HG03520 (cell line): Measurements from ENCODE around the gene KRTAP10-5.
"Not testable (repeated sequence)": the region's sequence is repeated elsewhere in the genome, so short reads cannot be mapped to it uniquely, and the experiment has no call there.

Experiments used
- ATAC-seq: cut with Tn5 transposase; IDR thresholded peaks from one replicate; pipeline ENCODE4 v1.9.1; 2021; ENCODE audit warnings: mild to moderate bottlenecking, moderate library complexity; ENCODE audit not compliant: unreplicated experiment

Gene KRTAP10-5

DNA sequence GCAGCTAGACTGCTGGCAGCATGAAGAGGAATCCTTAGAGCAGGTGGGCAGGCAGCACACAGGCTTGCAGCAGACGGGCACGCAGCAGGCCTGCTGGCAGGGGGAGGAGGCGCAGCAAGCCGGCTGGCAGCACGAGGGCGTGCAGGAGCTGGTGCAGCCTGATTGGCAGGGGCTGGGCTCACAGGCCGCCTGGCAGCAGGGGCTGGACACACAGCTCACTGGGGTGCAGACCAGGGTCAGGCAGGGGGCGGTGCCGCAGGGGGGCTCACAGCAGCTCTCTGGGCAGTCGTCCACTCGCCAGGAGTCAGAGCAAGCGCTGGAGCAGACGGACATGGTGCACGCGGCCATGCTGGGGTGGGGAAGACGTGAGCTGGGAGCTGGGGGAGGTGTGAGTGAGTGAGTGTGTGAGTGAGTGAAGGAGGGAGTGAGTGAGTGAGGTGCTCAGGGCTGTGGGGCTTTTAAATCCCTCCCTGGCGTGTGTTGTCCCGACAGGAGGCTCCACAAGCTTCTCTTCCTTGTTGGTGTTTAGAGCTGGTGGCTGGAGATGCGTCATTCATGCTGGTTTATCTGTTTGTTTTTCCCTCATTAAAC is at the start of gene KRTAP10-5:
KRTAP10-5 (minus strand) TSS at position 374 of the 591 bp plus-strand sequence; CDS start at position 348, 26 bp downstream.
- ATAC-seq, result not testable (repeated sequence)

DNA sequence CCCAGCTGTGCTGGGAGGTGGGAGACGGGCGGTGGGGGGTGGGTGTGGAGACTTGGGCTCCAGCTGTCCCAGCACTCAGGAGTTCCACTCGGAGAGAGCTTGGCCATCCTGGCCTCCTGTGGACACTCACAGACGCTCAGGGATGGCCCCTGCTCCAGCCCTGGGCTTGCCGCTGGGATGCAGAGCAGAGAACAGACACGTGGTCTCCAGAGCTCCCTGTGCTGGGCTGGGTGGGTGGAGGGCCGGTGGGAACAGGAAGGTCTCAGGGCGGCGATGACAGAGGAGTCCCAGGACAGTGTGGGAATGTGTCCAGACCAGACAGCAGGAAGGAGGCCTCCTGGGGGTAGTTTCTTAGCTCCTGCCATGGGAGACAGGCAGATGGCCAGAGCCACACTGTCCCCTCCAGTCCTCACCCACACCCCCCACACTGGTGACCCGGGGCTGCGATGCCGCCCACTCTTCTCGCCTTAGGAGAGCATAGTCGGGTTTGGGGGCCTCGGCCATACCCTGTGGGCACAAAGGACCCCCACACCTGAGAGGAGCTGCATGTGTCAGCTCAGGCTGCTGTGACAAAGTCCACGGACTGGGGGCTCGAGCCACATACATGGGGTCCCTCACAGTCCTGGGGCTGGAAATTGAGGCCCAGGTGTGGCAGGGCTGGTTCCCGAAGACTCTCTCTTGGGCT is 48.4 kb upstream of the KRTAP10-5 start:
- no peak for ATAC-seq

DNA sequence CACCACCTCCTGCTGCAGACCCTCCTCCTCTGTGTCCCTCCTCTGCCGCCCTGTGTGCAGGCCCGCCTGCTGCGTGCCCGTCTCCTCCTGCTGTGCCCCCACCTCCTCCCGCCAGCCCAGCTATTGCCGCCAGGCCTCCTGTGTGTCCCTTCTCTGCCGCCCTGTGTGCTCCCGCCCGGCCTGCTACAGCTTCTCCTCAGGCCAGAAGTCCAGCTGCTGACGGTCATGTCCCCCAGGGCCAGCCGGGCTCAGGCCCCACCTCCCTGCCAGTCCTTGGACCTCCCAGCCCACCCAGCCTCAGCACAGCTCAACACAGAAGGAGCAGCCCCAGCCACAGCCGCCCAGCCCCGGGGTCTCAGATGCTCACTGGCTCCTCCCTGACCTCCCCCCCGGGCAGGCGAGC is 47.4 kb upstream of the KRTAP10-5 start:
- not testable (repeated sequence) for ATAC-seq

- ATAC-seq, result not testable (repeated sequence)
Observed at GRCh38 chr21:44627181-44627822, 46.9 kb upstream of the KRTAP10-5 start.

DNA sequence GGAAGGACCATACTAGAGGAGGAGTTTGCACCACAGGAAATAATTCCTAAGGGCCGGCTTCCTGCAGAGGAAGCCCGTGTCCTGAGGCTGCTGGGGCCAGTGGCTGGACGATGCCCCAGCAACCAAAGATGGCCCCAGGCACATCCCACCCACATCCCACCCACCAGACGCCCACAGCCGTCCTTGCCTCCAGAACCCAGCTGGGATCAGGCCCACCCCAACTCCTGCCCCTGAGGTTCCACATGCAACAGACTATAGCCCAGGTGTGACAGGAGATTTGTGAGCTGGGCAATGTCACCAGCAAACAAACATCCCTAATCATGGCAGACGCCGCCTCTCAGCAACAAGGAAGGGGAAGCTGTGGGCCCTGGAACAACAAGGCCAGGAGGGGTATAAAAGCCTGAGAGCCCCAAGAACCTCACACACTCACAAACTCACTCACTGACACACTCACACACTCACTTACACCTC is 46.3 kb upstream of the KRTAP10-5 start, which contains the start of gene KRTAP10-9:
KRTAP10-9 (plus strand) TSS at position 421 of the 471 bp plus-strand sequence. CDS start 79 bp downstream, outside the sequence.
- no peak for ATAC-seq

DNA sequence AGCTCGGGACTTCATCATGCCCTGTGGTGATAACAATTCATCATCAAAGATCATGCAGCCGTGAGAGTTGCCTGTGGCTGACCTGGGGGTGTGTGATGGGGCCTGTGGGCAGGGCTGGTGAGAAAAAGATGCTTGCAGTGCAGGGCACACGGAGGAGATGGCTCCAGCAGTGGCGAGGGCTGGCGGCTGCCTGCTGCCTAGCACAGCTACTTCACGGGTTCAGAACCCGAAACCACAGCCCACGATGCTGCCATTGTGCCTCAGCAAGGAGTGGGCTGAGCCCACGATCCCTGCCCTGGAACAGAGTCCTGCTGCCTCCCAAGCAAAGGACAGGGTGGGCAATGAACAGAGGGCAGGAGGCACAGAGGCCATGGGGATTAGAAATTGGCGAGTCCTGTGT is 45.9 kb upstream of the KRTAP10-5 start:
- no peak for ATAC-seq

- no peak for ATAC-seq
Observed at GRCh38 chr21:44625756-44626155, 45.4 kb upstream of the KRTAP10-5 start.

GRCh38 chr21:44623575-44623974 is 43.2 kb upstream of the KRTAP10-5 start:
- ATAC-seq, result no peak

- no peak for ATAC-seq
Observed at GRCh38 chr21:44619886-44620285, 39.5 kb upstream of the KRTAP10-5 start.

DNA sequence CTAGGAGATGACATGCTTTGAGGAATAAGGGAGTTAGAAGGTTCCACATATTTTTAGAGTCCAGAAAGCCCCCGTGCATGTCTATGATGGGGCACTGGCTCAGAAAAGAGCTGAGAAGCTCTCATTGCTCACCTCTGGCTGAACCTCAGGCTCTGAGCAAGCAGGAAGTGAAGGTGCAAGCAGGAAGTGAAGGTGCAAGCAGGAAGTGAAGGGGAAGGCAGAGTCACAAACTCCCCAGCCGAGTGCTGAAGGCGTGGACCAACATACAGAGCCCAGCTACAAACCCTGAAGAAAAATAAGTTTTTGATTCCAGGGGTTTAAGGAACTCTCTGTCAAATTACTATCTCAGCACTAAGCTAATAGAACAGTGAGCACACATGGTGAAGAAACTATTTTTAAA is 38.5 kb upstream of the KRTAP10-5 start:
- ATAC-seq, result no peak

DNA sequence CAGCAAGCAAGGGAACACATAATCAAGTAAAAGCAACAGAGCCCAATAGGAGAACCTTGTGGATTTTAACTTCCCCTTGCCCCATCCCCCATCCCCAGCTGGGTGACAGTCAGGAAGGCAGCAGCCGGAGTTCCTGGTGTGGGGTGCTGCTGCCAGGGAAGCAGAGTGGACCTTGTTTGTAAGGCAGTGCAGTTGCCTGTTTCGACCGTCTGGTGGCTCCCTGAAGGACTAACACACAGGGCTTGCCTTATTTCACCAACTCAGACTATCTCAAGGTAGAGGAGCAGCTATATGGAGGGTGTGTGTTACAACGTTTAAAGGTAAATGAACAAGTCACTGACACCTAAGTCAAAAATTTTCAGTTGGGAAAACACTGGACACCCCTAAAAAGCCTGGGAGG is 38.1 kb upstream of the KRTAP10-5 start:
- no peak for ATAC-seq

DNA sequence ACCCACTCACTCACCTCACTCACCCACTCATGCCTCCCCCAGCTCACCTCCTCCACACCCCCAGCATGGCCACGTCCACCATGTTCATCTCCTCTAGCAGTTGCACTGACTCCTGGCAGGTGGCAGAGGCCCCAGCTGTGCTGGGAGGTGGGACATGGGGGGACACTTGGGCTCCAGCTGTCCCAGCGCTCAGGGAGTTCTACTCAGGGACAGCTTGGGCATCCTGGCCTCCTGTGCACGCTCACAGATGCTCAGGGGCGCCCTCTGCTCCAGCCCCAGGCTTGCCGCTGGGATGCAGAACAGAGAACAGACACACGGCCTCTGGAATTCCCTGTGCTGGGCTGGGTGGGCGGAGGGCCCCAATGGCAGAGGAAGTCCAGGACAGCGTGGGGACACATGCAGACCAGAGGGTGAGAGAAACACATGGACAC is 36.7 kb upstream of the KRTAP10-5 start:
- no peak for ATAC-seq

DNA sequence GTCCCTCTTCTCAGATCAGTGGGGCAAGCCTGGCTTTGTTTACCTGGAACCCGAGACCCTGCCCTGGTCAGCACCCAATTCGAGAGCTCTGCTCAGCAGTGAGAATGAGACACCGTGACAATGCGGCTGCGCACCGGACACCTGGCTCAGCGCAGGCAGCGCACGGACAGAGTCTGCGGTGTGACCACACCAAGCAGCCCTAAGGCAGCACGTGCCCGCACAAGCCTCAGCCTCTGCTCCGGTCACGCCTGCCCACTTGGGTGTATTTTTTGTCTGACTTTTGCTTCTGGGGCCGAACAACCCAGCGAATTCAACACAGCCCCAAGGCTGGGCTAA is 36.2 kb upstream of the KRTAP10-5 start:
- no peak for ATAC-seq

- no peak for ATAC-seq
Observed at GRCh38 chr21:44615911-44616590, 35.6 kb upstream of the KRTAP10-5 start.

- ATAC-seq, result no peak
Observed at GRCh38 chr21:44615466-44615865, 35.1 kb upstream of the KRTAP10-5 start.

DNA sequence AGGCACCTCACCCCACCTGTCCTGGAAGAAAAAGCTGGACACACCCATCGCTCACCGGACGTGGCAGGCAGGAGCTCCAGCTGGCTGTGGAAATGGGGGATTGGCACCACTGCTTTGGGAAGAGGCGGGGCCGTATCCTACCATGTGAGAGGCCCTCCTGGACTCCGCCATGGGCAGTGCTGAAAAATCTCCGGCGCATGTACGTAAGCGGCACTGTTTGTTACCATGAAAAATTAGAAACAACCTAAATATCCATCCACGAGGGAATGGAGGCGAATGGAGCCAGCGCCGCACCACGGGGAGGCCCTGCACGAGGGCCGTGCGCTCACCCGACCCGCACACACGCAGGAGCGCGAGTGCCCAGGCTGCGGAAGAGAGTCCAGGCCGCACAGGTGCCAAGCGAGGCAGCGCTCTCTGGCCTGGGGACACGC is 34.6 kb upstream of the KRTAP10-5 start:
- ATAC-seq, result no peak

DNA sequence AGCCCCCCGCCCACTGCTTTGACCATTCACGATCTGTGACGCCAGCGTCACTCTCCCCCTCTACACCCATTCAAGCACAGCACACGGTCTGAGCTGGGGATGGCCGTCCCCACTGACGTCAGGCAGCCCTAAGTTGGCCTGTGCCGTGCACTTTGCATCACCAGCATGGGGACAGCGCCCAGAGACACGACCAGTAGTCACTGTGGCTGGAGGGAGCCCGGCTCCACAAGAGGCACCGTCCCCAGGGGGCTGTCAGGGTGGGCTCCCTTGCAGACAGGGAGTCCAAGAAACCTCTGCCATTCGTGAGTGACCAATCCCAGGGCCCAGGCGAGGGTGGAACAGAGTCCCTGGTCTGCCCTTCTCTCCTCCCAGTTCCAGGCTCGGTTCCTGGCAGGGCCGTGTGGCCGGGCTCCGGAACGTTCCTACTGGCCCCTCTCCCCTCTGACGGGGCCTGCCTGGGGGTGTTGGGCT is 33.8 kb upstream of the KRTAP10-5 start:
- no peak for ATAC-seq

- ATAC-seq, result no peak
Observed at GRCh38 chr21:44613386-44614155, 33.2 kb upstream of the KRTAP10-5 start.

DNA sequence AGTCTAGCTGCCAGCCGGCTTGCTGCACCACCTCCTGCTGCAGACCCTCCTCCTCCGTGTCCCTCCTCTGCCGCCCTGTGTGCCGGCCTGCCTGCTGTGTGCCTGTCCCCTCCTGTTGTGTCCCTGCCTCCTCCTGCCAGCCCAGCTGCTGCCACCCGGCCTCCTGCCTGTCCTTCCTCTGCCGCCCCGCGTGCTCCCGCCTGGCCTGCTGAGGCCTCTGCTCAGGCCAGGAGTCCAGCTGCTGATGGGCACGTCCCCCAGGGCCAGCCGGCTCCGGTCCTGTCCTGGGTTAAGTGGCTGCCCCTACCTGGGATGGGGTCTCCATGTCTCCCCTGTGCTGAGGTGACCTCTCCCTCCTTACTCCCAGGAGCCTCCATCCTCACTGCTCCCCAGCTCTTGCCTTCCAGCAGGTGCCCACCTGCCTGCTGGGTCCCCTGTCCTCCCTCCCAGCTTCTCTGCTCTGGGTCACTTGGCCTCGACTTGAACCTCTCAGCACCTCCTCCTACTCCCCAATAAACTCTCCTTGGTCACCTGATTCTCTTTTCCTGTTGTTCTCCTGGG is 32.3 kb upstream of the KRTAP10-5 start:
- ATAC-seq, result no peak

GRCh38 chr21:44612029-44612486 is 31.7 kb upstream of the KRTAP10-5 start, which contains the start of gene KRTAP10-8:
Gene KRTAP10-8, plus strand, starts transcription at chr21:44612079. Its CDS starts 22 bp downstream, at chr21:44612101.
- no peak for ATAC-seq
